ENCODE measurements around the gene ENTREP1. TPM values are rescaled to one million over a fixed set of nuclear protein-coding genes. Genes with fewer than 3 reads are reported as not detected.

The ENTREP1 gene
- polyA plus RNA-seq, 1 experiment = 0.02 TPM

- H3K4me3 ChIP-seq (ENCODE audit: low read depth, low read length) = no peak overlapping the region
- POLR2A ChIA-PET = no interaction called here
- no peaks in the 10 kb centered on the region for H3K36me3 ChIP-seq (ENCODE audit: control insufficient read depth, insufficient read depth, low read length)
- CTCF ChIA-PET = no interaction called here
- H3K27me3 ChIP-seq (ENCODE audit: control insufficient read depth, insufficient read depth, low read length) = no peaks in the 10 kb centered on the region
- DNase-seq (ENCODE audit: low read depth) = no peak
- no peak for TF ChIP-seq CTCF (IDR thresholded peaks at IDR 0.05; ENCODE audit: insufficient read depth, low read depth, low read length)
Measured at GRCh38 chr9:69292078-69292477, 32.9 kb upstream of the ENTREP1 start.

GRCh38 chr9:69293156-69293555 lies 31.9 kb upstream of the ENTREP1 start:
- ChIA-PET CTCF (no interaction called here), POLR2A (no interaction called here)
- TF ChIP-seq CTCF (IDR thresholded peaks at IDR 0.05; ENCODE audit: insufficient read depth, low read depth, low read length) = no peak
- Histone ChIP-seq H3K4me3 (ENCODE audit: low read depth, low read length) (no peak overlapping the region), H3K27me3 (ENCODE audit: control insufficient read depth, insufficient read depth, low read length) (no peaks in the 10 kb centered on the region), H3K36me3 (ENCODE audit: control insufficient read depth, insufficient read depth, low read length) (no peaks in the 10 kb centered on the region)
- DNase-seq (ENCODE audit: low read depth) = no peak

- POLR2A ChIA-PET = no interaction called here
- TF ChIP-seq CTCF (IDR thresholded peaks at IDR 0.05; ENCODE audit: insufficient read depth, low read depth, low read length) = no peak
- Histone ChIP-seq H3K27me3 (ENCODE audit: control insufficient read depth, insufficient read depth, low read length) (no peaks in the 10 kb centered on the region), H3K36me3 (ENCODE audit: control insufficient read depth, insufficient read depth, low read length) (no peaks in the 10 kb centered on the region), H3K4me3 (ENCODE audit: low read depth, low read length) (no peak overlapping the region)
- DNase-seq (ENCODE audit: low read depth) = no peak
- CTCF ChIA-PET = no interaction called here
Measured at GRCh38 chr9:69295872-69296552, 29.0 kb upstream of the ENTREP1 start.

GRCh38 chr9:69297300-69297980 lies 27.6 kb upstream of the ENTREP1 start:
- ChIA-PET POLR2A (no interaction called here), CTCF (no interaction called here)
- Histone ChIP-seq H3K36me3 (ENCODE audit: control insufficient read depth, insufficient read depth, low read length) (no peaks in the 10 kb centered on the region), H3K4me3 (ENCODE audit: low read depth, low read length) (no peak overlapping the region), H3K27me3 (ENCODE audit: control insufficient read depth, insufficient read depth, low read length) (peaks cover 2% of the 10 kb centered on the region; the same call in 1 of the 2 replicates)
- no peak for TF ChIP-seq CTCF (IDR thresholded peaks at IDR 0.05; ENCODE audit: insufficient read depth, low read depth, low read length)
- no peak for DNase-seq (ENCODE audit: low read depth)

- Histone ChIP-seq H3K4me3 (ENCODE audit: low read depth, low read length) (no peak overlapping the region), H3K36me3 (ENCODE audit: control insufficient read depth, insufficient read depth, low read length) (no peaks in the 10 kb centered on the region), H3K27me3 (ENCODE audit: control insufficient read depth, insufficient read depth, low read length) (peaks cover 3% of the 10 kb centered on the region; the same call in 1 of the 2 replicates)
- no peak for DNase-seq (ENCODE audit: low read depth)
- TF ChIP-seq CTCF (IDR thresholded peaks at IDR 0.05; ENCODE audit: insufficient read depth, low read depth, low read length) = no peak
- CTCF ChIA-PET = interaction anchor here (0.6 kb wide), 1 partner anchor 89 kb away, joined by 4 read pairs; no protein-coding TSS in a partner anchor
- POLR2A ChIA-PET = no interaction called here
Measured at GRCh38 chr9:69299315-69299714, 25.7 kb upstream of the ENTREP1 start.
